NCI-H2196 (cell line): ENCODE measurements around the gene PTPRE.

Experiments
- DNase-seq: peaks from one replicate; lab custom pipeline; 2025; ENCODE audit not compliant: unreplicated experiment; lab: John Stamatoyannopoulos, UW

PTPRE gene

DNA sequence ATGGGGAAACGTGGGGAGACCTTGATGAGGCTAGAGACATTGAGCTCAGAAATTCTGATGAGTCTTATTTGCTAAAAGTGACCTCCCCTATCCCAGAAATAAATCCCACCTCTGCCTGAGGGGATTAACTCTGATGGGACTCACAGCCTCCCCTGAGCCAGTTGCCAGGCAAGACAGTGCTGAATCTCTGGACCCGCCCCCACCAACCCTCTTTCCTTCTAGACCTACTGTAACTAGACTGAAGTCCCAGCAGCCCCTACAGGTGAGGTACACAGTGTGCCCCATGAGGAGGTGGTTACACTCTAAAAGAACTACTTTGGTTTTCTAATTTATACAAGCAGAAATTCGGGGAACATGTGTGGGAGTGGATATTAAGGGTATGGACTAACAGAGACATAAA lies 42.9 kb downstream of the PTPRE start:
- no peak for DNase-seq

DNA sequence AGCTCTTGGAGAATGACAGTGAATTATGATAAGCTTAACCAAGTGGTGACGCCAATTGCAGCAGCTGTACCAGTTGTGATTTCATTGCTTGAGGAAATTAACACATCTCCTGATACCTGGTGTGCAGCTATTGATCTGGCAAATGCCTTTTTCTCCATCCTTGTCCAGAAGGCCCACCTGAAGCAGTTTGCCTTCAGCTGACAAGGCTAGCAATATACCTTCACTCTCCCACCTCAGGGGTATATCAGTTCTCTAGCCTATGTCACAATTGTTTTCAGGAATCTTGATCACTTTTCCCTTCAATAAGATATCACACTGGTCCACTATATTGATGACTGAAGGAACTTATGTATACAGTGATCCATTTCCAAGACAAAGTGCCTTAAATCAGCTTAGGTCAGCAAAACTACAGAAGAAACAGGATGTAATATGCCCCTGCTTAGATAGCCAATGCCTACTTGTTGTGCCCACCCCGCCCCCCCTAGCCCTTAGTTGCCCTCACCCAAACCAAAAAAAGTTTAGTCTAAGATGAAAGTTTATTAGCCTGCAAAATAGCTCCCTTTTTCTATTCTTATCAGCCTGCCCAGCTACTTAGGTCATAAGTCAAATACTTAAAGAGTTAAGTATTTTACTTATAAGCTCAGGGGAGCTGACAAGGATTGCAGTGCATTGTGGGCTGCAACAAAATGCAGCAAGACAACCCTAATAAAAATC lies 45.1 kb downstream of the PTPRE start:
- DNase-seq, result no peak

DNA sequence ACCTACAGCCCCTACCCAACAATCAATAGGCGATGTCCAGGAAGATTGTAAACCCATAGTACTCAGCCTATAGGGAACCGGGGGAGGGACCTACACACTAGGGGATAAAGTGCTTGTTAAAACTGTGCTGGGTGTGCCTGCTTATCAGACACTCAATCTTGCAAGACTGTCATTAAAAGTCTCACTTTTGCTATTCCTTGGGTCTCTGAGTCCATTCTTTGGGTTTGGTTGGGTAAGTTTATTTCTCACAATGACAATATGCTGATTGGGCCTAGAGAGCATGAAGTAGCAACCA lies 45.6 kb downstream of the PTPRE start:
- no peak for DNase-seq

DNA sequence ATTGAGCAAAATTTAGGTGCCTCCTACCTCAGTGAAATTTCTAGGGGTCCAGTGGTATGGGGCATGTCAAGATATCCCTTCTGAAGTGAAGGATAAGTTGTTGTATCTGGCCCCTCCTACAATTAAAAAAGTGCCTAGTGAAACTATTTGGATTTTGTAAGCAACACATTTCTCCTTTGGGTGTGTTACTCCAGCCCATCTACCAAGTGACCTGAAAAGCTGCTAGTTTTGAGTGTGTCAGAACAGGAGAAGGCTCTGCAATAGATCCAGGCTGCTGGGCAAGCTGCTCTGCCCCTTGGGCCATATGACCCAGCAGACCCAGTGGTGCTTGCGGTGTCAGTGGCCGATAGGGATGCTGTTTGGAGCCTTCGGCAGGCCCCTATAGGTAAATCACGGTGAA lies 46.0 kb downstream of the PTPRE start:
- no peak for DNase-seq

DNA sequence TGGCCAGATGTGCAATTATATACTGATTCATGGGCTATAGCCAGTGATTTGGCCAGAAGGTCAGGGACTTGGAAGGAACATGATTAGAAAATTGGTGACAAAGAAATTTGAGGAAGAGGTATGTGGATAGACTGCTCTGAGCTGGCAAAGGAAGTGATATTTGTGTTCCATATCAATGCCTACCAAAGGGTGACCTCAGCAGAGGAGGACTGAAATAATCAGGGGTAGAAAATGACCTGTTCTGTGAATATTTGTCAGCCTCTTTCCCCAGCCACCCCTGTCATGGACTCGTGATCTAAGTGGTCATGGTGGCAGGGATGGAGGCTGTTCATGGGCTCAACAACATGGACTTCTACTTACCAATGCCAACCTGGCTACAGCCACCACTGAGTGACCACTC lies 47.0 kb downstream of the PTPRE start:
- DNase-seq, result no peak

DNA sequence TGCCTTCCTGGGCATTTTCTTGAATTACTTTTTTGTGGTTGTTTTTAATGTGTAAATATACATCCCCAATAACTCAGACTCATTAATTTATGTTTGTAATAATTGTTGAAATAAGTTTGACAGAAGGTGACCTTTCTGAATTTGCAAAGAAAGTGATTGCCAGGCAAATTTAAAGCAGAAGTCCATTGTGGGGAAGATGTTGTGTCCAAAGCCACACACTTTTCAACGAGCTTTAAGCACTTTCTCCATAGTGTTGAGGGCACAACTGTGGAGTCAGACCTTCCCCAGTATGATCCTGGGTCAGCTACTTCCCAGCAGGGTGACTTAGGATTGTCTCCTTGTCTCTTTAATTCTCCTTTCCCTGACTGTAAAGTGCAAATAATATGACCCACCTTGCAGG lies 52.5 kb downstream of the PTPRE start:
- no peak for DNase-seq

DNA sequence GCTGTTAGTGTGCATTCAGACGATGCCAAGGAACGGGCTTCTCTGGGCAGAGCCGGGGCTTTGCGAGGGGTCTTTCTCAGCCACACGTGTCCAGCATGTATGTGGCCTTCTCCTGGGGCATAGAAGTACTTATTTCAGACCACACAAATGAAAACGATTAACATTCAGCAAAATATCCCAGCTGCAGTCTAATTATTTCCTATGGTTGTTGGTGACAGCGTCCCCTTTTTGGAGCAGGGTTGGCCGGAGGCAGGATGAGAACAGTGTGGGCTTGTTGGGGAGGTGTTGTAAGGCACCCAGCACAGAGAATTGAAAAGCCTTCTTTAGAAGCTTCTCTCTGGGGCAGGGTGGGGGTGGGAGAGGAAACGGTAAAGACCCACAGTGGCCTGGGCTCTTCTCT lies 54.2 kb downstream of the PTPRE start:
- no peak for DNase-seq

DNA sequence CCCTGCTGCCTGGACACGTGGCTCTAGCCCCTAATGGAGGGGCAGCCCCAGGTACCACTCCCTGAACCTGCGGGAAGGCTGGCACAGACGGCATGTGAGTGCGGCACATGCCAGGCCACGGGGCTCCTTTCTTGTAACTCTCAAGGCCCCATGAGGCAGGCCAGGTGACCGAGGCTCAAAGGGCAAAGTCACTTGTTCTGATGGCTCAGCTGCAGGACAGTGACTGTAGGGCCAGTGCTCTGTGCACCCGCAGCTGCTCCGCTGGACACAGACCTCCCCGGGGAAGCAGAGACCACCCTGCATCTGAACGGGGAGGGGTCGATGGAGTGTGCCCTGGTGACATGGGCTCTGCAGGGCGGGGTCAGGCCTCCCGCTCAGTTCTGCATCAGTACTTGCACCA lies 55.3 kb downstream of the PTPRE start:
- DNase-seq, result no peak

DNA sequence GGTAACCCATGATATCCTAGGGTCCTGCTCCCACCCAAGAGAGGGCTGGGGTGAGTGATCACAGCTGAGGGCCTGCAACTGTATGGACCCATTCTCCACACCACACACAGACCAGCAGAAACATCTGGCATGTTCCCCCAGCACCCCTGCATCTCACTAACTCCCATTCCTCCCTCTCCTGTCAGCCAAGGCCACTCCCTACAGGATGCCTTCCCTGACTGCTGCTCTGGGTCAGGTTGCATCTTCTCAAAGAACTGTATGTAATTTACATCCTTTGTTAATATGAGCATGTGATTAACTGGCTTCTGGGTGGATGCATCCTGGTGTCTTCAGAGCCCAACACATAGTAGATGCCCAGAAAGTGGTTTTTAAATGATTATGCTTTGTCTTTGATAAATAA lies 56.2 kb downstream of the PTPRE start:
- no peak for DNase-seq

DNA sequence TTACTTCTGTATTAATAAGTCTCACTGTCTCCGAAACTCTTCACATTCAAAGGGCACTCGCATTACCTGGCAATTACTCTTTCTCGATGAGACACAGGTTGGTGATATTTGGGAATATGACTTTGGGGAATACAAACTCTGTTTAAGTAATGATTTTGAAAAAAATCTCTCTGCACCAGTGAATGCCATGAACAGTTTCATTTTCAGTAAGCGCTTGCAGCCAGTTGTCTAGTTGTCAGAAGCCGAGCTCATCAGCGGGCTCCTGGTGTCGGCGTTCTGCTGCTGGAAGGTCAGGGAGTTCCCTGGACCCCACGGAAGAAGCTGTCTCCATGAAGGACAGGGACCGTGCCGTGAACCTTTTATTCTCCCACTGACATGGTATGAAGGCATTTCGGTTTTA lies 57.7 kb downstream of the PTPRE start:
- DNase-seq, result no peak

DNA sequence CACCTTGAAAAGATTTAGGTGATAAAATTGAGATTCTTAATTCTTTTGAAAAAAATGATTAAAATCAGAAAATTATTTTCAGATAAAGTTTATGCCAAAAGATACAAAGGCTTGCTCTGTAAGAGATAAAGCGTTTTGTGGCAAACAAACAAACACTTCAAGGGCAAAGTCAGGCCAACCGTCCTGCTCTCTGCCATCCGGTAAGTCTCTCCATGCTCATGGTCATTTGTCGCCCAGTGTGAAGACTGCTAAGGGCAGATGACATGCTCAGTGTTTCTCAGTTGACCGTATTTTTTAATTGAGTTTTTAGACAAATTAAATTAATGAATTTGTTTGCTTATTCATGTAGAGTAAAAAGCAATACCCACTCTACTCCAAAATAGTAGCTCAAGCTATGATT lies 60.0 kb downstream of the PTPRE start:
- no peak for DNase-seq

DNA sequence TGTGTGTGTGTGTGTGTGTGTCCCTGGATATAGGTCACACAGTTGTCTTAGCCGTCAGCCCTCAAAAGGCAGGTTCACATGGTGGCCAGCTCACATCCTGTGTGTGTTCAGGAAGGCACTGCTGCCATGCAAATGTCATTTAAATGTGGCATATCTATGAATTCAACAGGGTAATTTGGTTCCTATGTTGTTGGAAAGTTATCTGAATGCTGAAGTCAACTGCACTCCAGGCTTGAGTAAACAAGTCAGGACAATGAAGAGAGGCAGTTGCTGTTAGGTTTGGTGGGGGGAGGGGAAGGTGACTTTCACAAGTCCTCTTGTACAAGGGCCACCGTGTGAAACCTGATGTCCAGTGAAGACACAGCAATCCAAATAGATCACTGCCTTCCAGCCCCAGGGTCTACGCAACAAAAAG lies 61.1 kb downstream of the PTPRE start:
- DNase-seq, result no peak

DNA sequence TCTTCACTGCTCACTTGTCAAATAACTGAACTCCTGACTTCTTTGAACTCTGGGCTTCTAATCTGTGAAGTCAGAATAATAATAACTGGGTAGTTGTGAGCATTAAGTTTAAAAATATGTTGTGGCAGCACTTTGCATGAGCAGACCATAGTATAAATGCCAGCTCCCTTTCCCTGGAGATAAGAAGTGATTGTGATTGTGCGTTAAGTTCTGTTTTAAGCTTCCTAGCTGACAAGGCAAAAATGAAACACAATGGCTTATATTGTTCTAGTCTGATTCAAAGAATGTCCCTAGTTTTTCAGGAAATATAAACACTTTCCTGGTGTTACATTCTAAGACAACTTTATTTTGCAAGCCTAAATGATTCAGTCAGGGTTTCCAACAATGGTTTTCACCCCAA lies 61.8 kb downstream of the PTPRE start:
- DNase-seq, result no peak

DNA sequence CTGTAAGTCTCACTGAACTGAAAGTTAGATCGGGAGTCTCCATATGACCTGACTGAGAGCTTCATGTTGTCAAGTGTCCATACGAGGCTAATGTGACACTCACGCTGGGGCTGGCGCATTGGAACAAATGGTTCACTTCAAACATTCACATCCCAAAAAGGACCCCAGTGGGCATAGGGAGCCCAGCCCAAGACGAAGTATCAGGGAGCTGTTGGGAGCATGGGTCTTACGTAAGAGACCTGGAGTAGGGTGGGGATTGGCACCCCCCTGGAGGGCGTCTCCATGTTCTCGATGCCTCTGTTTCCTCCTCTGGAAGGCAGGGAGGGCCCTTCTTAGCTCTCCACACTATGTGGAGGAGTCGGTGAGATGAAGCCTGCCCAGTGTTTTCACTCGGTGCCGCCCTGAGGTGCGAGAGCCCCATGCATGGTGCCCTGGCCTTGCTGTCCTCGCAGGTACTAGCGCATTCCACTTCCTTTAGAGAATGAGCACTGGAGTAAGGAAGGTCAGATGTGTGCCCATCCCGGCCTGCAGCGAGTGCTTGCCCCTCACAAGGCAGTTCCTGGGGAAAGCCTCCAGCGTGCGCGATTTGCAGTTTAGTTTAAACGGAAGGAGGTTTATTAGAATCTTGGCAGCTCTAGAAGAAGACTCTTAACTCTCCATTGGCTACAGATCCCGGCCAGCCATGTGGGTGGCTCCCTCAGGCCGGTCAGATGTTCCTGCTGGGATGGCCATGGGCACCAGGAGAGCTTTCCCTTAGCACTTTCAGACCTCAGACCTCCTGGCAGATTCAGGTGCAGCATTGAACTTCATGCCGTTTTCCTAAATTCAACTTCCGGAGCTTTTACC lies 64.4 kb downstream of the PTPRE start:
- DNase-seq, result no peak

DNA sequence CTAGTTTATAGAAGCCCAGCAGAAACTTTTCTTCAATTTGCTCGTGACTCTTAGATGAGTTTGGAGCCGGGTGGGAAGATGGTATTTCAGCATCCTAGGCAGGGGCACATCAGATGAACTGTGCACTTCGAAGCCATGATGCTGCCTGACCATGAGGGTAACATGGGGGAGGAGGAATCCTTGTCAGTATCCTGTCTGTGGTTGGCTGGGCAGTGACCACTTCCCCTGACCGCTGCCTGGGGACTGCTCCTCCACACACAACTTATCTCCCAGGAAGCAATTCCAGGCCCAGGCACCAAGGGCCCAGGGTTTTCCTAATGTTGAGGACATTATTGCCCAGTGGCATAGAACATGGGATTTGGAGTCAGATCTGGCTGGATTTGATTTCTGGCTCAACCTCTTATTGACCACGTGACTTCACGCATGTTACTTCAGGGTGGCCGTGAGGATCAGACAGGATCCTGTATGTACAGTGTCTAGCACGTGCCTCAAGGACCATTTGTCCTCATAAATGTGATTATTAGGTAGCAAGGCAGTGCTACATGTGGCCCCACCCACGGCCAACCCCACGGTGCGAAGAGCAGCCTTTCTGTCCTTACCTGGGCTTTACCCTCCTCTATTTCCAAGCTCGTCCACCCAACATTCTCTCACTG lies 65.2 kb downstream of the PTPRE start:
- DNase-seq, result no peak

DNA sequence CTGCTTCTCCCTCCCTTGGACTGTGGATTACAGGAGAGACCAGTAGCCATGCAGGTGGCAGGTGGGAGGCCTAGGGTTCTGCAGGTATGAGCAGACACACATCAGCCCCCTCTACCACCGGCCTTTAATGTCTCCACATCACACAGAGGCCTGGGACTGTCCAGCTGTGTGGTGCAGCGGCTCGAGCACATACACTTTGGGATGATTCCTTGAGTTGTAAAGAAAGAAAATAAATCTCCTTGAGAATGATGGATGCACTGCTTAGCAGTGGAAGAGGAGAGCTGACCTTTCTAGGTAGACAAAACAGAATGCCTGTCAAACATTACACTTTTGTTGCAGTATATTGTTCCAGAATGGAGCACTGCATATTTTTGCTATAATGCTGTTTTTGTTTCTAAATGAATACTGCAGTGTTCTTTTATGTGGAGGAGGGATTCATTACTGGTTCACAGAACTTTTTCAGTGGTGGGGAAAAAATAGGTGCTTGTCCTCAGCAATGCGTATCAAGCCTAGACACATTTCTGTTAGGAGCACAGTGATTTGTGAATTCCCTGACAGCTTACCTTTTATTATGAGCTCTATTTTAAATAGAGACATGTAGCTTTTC lies 66.0 kb downstream of the PTPRE start:
- DNase-seq, result no peak

DNA sequence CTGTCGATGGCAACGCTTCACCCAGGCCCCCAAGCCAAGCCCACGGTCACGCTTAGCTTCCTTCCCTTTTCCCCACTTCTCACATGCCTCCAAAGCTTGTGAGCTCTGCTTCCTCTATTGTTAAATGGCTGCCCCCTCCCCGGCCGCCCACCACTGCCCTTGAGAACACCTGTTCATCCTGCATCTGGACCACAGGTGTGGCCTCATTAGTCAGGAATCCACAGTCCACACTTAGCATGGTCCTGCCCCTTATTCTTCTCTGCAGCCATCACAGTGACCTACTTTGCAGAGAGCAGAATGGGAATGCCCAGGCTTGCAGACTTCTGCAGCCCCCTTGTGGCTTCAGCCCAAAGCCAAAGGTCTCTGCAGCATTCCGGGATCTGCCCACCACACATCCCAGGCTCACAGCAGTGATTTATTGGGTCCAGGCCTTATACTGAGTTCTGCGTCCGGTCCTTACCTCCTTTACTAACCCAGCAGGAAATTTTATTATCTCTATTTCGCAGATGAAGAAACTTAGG lies 66.9 kb downstream of the PTPRE start:
- DNase-seq, result no peak

DNA sequence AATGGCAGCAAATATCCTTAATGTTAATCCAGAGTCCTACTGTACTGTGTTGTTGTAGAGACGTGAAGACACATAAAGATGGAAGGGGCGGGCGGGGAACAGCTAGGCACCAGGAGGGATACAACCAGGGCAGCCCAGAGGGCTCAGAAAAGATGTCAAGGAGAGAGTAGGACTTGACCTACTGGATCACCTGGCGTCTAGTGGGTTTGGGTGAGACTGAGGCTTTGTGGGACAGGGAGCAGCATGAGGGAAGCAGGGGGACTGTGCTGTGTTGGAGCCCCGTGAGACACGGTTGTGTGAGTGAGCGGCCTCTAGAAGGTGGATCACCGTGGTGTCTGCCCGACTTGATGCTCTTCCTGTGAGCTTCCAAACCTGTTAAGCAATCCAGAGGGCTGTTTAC lies 68.0 kb downstream of the PTPRE start:
- no peak for DNase-seq

DNA sequence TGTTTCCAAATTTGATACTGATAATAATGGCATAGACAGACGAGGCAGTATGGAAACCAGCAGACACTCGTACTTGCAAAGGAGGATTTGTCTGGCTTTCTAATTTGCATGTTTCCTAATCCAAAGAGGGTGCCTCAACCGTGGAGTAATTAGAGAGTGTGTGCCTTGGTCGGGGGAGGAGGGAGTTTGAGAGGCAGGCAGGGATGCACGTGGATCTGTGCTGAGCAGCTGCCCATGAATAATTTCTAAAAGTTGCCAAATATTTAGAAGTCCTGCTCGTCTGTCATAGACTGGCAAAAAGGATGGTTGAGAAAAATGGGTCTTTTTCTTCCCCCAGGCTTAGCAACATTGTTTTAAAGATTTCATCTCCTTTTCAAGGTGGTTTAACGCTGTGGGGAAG lies 69.4 kb downstream of the PTPRE start:
- DNase-seq, result no peak

DNA sequence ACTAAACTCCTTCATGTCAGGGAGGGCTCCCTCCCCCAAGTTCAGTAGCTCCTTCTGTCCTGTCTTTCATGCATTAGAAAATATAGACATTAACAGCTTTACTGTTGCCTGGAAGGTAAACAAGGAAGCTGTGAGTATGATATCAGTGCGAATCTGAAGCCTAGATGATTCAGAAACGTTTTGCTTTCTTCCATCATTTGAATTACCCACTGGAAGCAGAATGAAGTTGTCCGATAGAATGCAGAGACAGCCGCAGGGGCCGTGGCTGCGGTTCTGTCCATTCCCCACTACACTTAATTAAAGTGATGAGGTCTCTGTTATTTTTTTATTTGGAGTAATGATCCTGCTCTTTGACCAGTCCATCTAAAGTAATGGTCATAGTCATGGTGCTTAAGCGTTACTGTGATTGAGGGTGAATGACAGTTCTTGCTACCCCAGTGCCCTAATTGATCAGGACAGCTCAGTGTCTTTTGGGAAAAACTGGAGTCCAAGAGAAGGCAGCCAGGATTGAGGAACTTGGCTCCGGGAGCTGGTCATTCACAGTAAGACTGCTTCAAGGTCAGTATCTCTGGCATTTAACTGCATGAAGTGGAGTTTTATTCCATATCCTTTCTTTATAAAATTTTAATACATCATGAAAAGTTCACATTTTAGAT lies 69.9 kb downstream of the PTPRE start:
- DNase-seq, result no peak

DNA sequence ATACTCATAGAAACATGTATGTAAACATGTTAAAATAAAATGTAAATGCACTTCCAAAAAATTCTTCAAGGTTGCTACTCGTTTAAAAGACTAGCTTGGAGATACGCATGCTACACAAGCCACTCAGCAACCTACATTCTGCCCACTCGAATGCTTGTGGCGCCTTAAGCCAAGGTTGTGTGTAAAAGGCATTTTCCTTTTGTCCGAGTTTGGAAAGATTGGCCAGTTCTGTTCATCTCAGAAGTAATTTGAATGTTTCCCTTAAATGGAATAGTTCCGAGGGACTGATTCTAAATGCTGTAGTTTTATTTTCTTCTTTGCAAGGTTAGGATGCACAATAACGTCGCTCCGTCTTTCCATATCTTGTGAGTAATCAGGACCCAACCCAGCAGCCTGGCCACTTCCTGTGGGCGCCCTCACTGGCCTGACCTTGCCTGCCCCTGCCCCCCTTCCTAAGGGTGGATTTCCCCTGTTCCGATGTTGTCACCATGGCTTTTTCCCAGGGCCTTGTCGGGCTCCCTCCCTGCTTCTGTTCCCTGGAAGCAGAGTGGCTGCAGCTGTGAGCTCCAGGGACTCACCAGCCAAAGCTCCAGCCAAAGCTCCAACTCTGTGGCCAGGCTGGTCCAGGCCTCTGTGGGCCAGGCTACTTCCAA lies 70.6 kb downstream of the PTPRE start:
- DNase-seq, result no peak
